ENCODE measurements around the gene CILP2. TPM values are rescaled to one million over a fixed set of nuclear protein-coding genes. Genes with fewer than 3 reads are reported as not detected.

Gene CILP2
- total RNA-seq, 1 donor: 0.18 TPM

DNA sequence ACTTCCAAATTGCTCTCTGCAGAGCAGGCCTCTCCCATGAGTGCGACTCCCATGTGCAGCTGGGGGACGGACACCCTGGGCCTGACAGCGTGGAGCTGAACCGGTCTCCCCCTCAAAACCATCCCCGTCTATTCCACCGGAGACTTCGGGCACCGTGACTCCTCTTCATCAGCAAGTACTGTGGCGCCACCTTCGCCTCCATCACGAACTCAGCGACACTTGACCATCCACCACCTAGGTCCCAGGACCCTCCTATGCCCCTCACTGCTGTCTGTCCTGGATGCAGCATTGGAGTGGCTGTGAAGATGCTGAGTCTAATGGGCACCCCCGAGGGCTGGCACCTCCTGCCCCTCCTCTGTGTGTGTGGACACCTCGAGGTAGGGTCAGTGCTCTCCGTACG, 20.6 kb downstream of the CILP2 start:
- no peak for TF ChIP-seq CTCF (IDR thresholded peaks at IDR 0.05; ENCODE audit: insufficient read depth, low read length)
- H3K4me3 ChIP-seq (ENCODE audit: low read depth, low read length): no peak overlapping the region
- no peak for DNase-seq (ENCODE audit: low read depth)

DNA sequence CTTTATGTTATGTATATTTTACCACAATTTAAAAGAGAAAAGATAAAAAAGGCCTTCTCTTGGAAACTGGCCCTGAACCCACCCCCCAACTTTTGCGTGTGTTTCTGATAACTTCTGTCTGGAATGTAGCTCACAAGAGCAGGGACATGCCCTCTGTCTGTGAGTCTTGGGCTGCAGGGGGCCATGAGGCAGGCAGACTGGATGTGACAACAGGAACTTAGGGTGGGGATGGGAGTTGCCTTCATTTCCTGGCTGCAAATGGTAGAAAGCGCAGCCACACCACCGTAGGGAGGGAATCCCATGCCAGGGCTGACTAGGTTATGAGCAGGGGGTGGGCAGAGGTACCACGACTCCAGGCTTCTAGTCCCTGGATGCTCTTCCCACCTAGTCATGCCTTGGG, 21.9 kb downstream of the CILP2 start:
- DNase-seq (ENCODE audit: low read depth): no peak
- H3K4me3 ChIP-seq (ENCODE audit: low read depth, low read length): no peak overlapping the region
- no peak for TF ChIP-seq CTCF (IDR thresholded peaks at IDR 0.05; ENCODE audit: insufficient read depth, low read length)

DNA sequence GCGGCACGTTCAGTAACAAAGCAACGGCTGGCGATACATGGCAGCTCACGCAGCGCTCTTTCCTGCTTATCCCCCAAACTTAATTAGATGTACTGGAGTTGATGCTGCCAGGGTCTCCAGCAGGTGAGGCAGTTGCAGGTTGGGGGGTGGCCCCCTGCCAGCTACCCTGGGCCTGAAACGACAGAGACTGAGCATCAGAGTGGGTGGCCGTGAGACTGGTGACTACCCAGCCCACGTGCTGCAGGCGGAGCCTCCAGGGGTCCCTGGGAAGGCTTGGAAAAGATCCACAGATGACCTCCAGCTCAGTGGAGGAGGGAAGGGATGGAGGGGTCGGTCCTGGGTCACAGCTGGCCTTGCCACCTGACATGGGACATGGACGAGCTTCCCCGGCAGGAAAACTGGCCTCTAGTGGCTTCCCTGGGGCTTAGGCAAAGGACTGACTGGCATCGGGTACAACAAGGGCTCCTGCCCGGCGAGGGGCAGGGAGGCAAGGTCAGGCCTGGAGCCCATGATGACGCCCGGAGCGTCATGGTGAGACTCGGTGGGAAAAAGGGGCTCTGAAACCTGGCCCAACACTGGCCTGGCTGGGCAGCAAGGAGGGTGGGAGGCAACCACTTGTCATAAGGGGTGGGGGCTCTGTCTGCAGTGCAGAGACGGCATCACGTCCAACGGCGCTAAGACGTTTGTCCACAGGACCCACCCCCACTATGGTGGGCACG, 24.0 kb downstream of the CILP2 start:
- TF ChIP-seq CTCF (IDR thresholded peaks at IDR 0.05; ENCODE audit: insufficient read depth, low read length): no peak
- H3K4me3 ChIP-seq (ENCODE audit: low read depth, low read length): no peak overlapping the region
- DNase-seq (ENCODE audit: low read depth): no peak

DNA sequence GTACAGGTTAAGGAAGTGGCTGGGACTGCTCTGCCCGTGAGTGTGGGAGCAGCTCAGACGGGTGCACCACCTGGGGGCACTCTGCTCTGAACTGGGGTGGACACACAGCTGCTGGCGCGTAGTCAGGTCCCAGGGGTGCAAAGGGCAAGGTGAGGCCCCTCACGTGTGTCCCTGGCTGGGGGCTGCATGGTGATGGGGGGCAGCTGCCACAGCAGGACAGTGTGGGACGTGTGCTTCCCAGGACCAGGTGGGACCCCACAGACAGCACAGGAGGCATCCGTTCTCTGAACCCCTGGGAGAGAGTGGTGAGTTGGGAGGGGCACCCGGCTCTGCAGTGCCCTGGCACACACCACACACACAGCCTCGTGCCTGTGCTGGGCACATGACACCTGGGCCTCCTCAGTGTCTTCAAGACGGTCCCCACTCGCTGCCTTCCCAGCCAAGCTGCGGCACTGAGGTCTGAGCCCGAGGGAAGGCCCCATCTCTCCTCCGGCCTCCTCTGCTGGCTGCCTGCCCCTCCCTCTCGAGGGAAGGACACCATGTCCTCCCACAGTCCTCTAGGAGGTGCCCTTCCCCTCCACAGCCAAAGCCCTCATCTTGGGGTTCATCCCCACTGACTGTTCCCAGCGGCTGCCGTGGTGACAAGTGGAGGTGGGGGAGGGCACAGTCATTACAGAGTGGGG, 24.7 kb downstream of the CILP2 start:
- no peak for DNase-seq (ENCODE audit: low read depth)
- TF ChIP-seq CTCF (IDR thresholded peaks at IDR 0.05; ENCODE audit: insufficient read depth, low read length): no peak
- H3K4me3 ChIP-seq (ENCODE audit: low read depth, low read length): no peak overlapping the region

GRCh38 chr19:19563348-19563848, 25.3 kb downstream of the CILP2 start:
- DNase-seq (ENCODE audit: low read depth): no peak
- no peak overlapping the region for H3K4me3 ChIP-seq (ENCODE audit: low read depth, low read length)
- no peak for TF ChIP-seq CTCF (IDR thresholded peaks at IDR 0.05; ENCODE audit: insufficient read depth, low read length)

DNA sequence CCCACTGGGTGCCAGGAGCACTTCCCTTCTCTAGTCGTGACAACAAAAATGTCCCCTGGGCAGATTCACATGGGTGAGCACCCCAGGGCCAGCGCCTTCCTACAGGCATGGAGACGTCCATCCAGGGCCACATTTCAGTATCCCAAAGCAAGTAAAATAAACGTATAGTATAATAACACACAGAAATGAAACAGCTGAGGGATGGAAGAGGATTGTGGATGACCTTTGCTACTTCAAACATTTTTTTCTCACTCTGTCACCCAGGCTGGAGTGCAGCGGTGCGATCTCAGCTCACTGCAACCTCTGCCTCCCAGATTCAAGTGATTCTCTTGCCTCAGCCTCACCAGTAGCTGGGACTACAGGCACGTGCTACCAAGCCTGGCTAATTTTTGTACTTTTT, 28.2 kb downstream of the CILP2 start:
- no peak for TF ChIP-seq CTCF (IDR thresholded peaks at IDR 0.05; ENCODE audit: insufficient read depth, low read length)
- DNase-seq (ENCODE audit: low read depth): no peak

More for the DNA sequence above, 28.2 kb downstream of the CILP2 start:
- H3K4me3 ChIP-seq (ENCODE audit: low read depth, low read length): no peak overlapping the region
